HEK293 (cell line): Measurements from ENCODE around the gene PAFAH1B2.

Experiments used
- CTCF ChIA-PET: fragments of 350-600 bp; formaldehyde crosslinking; extraction: SDS; loops from one replicate; lab custom pipeline; 2021; ENCODE audit warnings: antibody characterized with exemption; lab: Yijun Ruan, JAX
- POLR2A ChIA-PET: fragments of 300-600 bp; formaldehyde crosslinking; extraction: SDS; loops from one replicate; lab custom pipeline; 2020; ENCODE audit warnings: antibody characterized with exemption, inconsistent platforms; lab: Yijun Ruan, JAX
- H3K27ac ChIP-seq: fragments of 200-500 bp; sonication (Bioruptor generic); 2 replicates; pipeline ENCODE4 v1.5.1; 2014; ENCODE audit warnings: low read depth, low read length, control low read depth, inconsistent platforms; ENCODE audit errors: extremely low read depth
- H3K36me3 ChIP-seq, 2 experiments: fragments of 200-500 bp in 1 of 2; sonication (Bioruptor generic) in 1 of 2; 1 replicate in 1 of 2; 2 replicates in 1 of 2; pipeline ENCODE4 v1.5.1; 2014 to 2017; ENCODE audit warnings: inconsistent platforms in 2 of 2, low read length in 2 of 2; ENCODE audit not compliant: control insufficient read depth in 2 of 2, insufficient read depth in 1 of 2
- H3K4me1 ChIP-seq: fragments of 200-500 bp; sonication (Bioruptor generic); 2 replicates; pipeline ENCODE4 v1.5.1; 2014; ENCODE audit warnings: mild to moderate bottlenecking, low read length, inconsistent platforms; ENCODE audit not compliant: control insufficient read depth, insufficient read depth
- H3K4me3 ChIP-seq: 2 replicates; pipeline ENCODE4 v1.5.1; 2011; ENCODE audit warnings: low read depth, mild to moderate bottlenecking, control low read depth, low read length, moderate library complexity
- H3K9me3 ChIP-seq: fragments of 200-500 bp; sonication (Bioruptor generic); 2 replicates; pipeline ENCODE4 v1.5.1; 2014; ENCODE audit warnings: low read depth, low read length, inconsistent platforms; ENCODE audit not compliant: control insufficient read depth, insufficient read depth
- FEZF1 ChIP-seq: fragments of 450-650 bp; formaldehyde crosslinking; IDR thresholded peaks from 2 replicates; pipeline ENCODE4 v1.5.1; 2016; ENCODE audit warnings: missing biosample characterization, missing genetic modification characterization
- GLIS1 ChIP-seq: fragments of 450-650 bp; formaldehyde crosslinking; IDR thresholded peaks from 2 replicates; pipeline ENCODE4 v1.5.1; 2016; ENCODE audit warnings: missing biosample characterization, missing genetic modification characterization
- KLF8 ChIP-seq: fragments of 450-650 bp; formaldehyde crosslinking; IDR thresholded peaks from 2 replicates; pipeline ENCODE4 v1.5.1; 2016; ENCODE audit warnings: missing biosample characterization, missing genetic modification characterization
- MZF1 ChIP-seq: fragments of 450-650 bp; formaldehyde crosslinking; IDR thresholded peaks from 2 replicates; pipeline ENCODE4 v1.5.1; 2017; ENCODE audit warnings: missing biosample characterization, missing genetic modification characterization, borderline replicate concordance
- PRDM1 ChIP-seq: fragments of 450-650 bp; formaldehyde crosslinking; IDR thresholded peaks from 2 replicates; pipeline ENCODE4; 2016; ENCODE audit warnings: missing biosample characterization, missing genetic modification characterization
- SALL2 ChIP-seq: fragments of 450-650 bp; formaldehyde crosslinking; IDR thresholded peaks from 2 replicates; pipeline ENCODE4 v1.5.0; 2017; ENCODE audit warnings: missing biosample characterization, mild to moderate bottlenecking, missing genetic modification characterization, borderline replicate concordance
- SCRT1 ChIP-seq: fragments of 450-650 bp; formaldehyde crosslinking; IDR thresholded peaks from 2 replicates; pipeline ENCODE4 v1.5.1; 2016; ENCODE audit warnings: missing biosample characterization, missing genetic modification characterization, borderline replicate concordance
- SP2 ChIP-seq: fragments of 450-650 bp; formaldehyde crosslinking; IDR thresholded peaks from 2 replicates; pipeline ENCODE4 v1.5.1; 2016; ENCODE audit warnings: missing biosample characterization, missing genetic modification characterization
- ZBTB1 ChIP-seq: fragments of 450-650 bp; formaldehyde crosslinking; IDR thresholded peaks from 2 replicates; pipeline ENCODE4 v1.5.1; 2016; ENCODE audit warnings: missing biosample characterization, missing genetic modification characterization
- ZFHX2 ChIP-seq: fragments of 450-650 bp; formaldehyde crosslinking; conservative IDR thresholded peaks from 2 replicates; pipeline ENCODE4 v1.5.1; 2016; ENCODE audit warnings: missing biosample characterization, missing genetic modification characterization
- ZNF140 ChIP-seq: fragments of 450-650 bp; formaldehyde crosslinking; IDR thresholded peaks from 2 replicates; pipeline ENCODE4 v1.5.1; 2016; ENCODE audit warnings: missing biosample characterization, missing genetic modification characterization
- ZNF146 ChIP-seq: fragments of 450-650 bp; formaldehyde crosslinking; IDR thresholded peaks from 2 replicates; pipeline ENCODE4 v1.5.1; 2016; ENCODE audit warnings: missing biosample characterization, missing genetic modification characterization
- ZNF184 ChIP-seq: fragments of 450-650 bp; IDR thresholded peaks from 2 replicates; pipeline ENCODE4 v1.5.1; 2018; ENCODE audit warnings: missing biosample characterization, mild to moderate bottlenecking, missing genetic modification characterization
- ZNF514 ChIP-seq: fragments of 450-650 bp; formaldehyde crosslinking; IDR thresholded peaks from 2 replicates; pipeline ENCODE4 v1.5.1; 2016; ENCODE audit warnings: missing biosample characterization, missing genetic modification characterization
- ZNF529 ChIP-seq: fragments of 450-650 bp; formaldehyde crosslinking; IDR thresholded peaks from 2 replicates; pipeline ENCODE4 v1.5.1; 2017; ENCODE audit warnings: missing genetic modification characterization, missing biosample characterization; ENCODE audit not compliant: insufficient replicate concordance
- ZNF621 ChIP-seq: fragments of 450-650 bp; formaldehyde crosslinking; IDR thresholded peaks from 2 replicates; pipeline ENCODE4 v1.5.1; 2017; ENCODE audit warnings: missing biosample characterization, missing genetic modification characterization
- ZNF626 ChIP-seq: fragments of 450-650 bp; sonication (Bioruptor Pico); formaldehyde crosslinking; IDR thresholded peaks from 2 replicates; pipeline ENCODE4 v1.5.1; 2018; ENCODE audit warnings: missing biosample characterization, missing genetic modification characterization, inconsistent platforms
- ZNF629 ChIP-seq: fragments of 450-650 bp; formaldehyde crosslinking; IDR thresholded peaks from 2 replicates; pipeline ENCODE4 v1.5.1; 2017; ENCODE audit warnings: missing biosample characterization, missing genetic modification characterization
- ZNF670 ChIP-seq: fragments of 450-650 bp; formaldehyde crosslinking; IDR thresholded peaks from 2 replicates; pipeline ENCODE4 v1.5.1; 2016; ENCODE audit warnings: missing biosample characterization, missing genetic modification characterization, low read depth
- ZNF777 ChIP-seq: fragments of 450-650 bp; formaldehyde crosslinking; IDR thresholded peaks from 2 replicates; pipeline ENCODE4 v1.5.1; 2017; ENCODE audit warnings: missing biosample characterization, missing genetic modification characterization, borderline replicate concordance
- ZNF791 ChIP-seq: fragments of 450-650 bp; formaldehyde crosslinking; IDR thresholded peaks from 2 replicates; pipeline ENCODE4 v1.5.1; 2016; ENCODE audit warnings: missing biosample characterization, missing genetic modification characterization
- TF ChIP-seq, protein P1 (sequence below): fragments of 450-650 bp; formaldehyde crosslinking; IDR thresholded peaks from 2 replicates; pipeline ENCODE4 v1.5.1; 2017; ENCODE audit warnings: missing biosample characterization, missing genetic modification characterization
- TF ChIP-seq, protein P2 (sequence below): fragments of 450-650 bp; formaldehyde crosslinking; IDR thresholded peaks from 2 replicates; pipeline ENCODE4 v1.5.1; 2016; ENCODE audit warnings: missing biosample characterization, missing genetic modification characterization
- TF ChIP-seq, protein P3 (sequence below): fragments of 450-650 bp; formaldehyde crosslinking; IDR thresholded peaks from 2 replicates; pipeline ENCODE4 v1.5.1; 2017; ENCODE audit warnings: missing biosample characterization, mild to moderate bottlenecking, missing genetic modification characterization, moderate library complexity
- TF ChIP-seq, protein P4 (sequence below): fragments of 450-650 bp; formaldehyde crosslinking; IDR thresholded peaks from 2 replicates; pipeline ENCODE4 v1.5.1; 2016; ENCODE audit warnings: missing biosample characterization, missing genetic modification characterization, borderline replicate concordance
- TF ChIP-seq, protein P5 (sequence below): fragments of 450-650 bp; formaldehyde crosslinking; IDR thresholded peaks from 2 replicates; pipeline ENCODE4 v1.5.1; 2017; ENCODE audit warnings: missing biosample characterization, missing genetic modification characterization

Gene PAFAH1B2

DNA sequence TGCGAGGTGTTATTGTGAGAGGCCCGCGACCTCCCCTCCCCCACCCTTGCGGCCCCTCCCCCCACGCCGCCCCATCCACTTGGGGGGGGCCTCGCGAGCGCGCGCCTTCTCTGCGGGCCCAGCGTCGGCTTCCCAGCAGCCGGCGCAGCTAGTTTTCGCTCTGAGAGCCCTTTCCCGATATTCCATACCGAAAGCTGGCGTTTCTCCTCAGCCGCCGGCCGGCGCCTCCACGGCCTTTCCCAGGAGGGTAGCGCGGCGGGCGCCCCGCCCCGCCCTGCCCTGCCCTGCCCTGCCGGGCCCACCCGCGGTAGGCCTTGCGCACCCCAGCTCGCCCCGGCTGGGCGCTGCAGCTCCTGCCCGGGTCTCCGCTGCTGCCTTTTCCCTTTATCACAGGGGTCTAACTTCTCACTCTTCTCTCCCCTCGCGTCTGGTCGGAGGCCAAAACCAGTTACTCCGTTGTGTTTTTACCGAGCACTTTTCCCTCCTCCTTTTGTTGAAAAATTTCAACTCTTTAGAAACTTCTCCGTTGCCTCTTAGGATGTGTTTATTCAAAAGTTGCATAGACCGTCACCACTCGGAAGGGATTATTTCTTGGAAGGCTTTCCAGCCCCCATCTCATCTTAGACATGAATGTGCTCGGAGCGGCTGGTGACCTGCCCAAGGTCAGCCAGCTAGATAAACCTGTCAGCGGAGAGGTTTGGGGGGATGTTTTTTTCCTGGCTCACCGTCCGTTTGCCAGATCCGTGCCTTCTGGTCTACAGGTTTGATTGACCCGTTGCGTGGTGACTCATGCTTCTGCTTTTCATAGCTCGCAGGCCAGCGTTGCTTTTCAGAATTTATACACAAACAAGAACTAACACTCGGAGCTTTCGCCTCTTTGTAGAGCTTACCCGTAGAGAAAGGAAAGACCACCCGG lies 648 bp downstream of the PAFAH1B2 start (continued):
- no peak for TF ChIP-seq ZNF670 (tag by site-specific recombination)
- TF ChIP-seq, protein P1, sequence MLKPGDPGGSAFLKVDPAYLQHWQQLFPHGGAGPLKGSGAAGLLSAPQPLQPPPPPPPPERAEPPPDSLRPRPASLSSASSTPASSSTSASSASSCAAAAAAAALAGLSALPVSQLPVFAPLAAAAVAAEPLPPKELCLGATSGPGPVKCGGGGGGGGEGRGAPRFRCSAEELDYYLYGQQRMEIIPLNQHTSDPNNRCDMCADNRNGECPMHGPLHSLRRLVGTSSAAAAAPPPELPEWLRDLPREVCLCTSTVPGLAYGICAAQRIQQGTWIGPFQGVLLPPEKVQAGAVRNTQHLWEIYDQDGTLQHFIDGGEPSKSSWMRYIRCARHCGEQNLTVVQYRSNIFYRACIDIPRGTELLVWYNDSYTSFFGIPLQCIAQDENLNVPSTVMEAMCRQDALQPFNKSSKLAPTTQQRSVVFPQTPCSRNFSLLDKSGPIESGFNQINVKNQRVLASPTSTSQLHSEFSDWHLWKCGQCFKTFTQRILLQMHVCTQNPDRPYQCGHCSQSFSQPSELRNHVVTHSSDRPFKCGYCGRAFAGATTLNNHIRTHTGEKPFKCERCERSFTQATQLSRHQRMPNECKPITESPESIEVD, result no peak
- TF ChIP-seq, protein P2, sequence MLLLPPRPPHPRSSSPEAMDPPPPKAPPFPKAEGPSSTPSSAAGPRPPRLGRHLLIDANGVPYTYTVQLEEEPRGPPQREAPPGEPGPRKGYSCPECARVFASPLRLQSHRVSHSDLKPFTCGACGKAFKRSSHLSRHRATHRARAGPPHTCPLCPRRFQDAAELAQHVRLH (tag by site-specific recombination), result no peak
- TF ChIP-seq, protein P3, sequence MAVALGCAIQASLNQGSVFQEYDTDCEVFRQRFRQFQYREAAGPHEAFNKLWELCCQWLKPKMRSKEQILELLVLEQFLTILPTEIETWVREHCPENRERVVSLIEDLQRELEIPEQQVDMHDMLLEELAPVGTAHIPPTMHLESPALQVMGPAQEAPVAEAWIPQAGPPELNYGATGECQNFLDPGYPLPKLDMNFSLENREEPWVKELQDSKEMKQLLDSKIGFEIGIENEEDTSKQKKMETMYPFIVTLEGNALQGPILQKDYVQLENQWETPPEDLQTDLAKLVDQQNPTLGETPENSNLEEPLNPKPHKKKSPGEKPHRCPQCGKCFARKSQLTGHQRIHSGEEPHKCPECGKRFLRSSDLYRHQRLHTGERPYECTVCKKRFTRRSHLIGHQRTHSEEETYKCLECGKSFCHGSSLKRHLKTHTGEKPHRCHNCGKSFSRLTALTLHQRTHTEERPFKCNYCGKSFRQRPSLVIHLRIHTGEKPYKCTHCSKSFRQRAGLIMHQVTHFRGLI (tag by site-specific recombination), result peak; percentile 83
- TF ChIP-seq, protein P4, sequence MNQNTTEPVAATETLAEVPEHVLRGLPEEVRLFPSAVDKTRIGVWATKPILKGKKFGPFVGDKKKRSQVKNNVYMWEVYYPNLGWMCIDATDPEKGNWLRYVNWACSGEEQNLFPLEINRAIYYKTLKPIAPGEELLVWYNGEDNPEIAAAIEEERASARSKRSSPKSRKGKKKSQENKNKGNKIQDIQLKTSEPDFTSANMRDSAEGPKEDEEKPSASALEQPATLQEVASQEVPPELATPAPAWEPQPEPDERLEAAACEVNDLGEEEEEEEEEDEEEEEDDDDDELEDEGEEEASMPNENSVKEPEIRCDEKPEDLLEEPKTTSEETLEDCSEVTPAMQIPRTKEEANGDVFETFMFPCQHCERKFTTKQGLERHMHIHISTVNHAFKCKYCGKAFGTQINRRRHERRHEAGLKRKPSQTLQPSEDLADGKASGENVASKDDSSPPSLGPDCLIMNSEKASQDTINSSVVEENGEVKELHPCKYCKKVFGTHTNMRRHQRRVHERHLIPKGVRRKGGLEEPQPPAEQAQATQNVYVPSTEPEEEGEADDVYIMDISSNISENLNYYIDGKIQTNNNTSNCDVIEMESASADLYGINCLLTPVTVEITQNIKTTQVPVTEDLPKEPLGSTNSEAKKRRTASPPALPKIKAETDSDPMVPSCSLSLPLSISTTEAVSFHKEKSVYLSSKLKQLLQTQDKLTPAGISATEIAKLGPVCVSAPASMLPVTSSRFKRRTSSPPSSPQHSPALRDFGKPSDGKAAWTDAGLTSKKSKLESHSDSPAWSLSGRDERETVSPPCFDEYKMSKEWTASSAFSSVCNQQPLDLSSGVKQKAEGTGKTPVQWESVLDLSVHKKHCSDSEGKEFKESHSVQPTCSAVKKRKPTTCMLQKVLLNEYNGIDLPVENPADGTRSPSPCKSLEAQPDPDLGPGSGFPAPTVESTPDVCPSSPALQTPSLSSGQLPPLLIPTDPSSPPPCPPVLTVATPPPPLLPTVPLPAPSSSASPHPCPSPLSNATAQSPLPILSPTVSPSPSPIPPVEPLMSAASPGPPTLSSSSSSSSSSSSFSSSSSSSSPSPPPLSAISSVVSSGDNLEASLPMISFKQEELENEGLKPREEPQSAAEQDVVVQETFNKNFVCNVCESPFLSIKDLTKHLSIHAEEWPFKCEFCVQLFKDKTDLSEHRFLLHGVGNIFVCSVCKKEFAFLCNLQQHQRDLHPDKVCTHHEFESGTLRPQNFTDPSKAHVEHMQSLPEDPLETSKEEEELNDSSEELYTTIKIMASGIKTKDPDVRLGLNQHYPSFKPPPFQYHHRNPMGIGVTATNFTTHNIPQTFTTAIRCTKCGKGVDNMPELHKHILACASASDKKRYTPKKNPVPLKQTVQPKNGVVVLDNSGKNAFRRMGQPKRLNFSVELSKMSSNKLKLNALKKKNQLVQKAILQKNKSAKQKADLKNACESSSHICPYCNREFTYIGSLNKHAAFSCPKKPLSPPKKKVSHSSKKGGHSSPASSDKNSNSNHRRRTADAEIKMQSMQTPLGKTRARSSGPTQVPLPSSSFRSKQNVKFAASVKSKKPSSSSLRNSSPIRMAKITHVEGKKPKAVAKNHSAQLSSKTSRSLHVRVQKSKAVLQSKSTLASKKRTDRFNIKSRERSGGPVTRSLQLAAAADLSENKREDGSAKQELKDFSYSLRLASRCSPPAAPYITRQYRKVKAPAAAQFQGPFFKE (tag by site-specific recombination), result no peak
- no peak; the same call in 1 of the 2 replicates for TF ChIP-seq KLF8
- TF ChIP-seq ZNF791 (tag by site-specific recombination), result no peak
- TF ChIP-seq ZNF514 (tag by site-specific recombination), result no peak
- TF ChIP-seq ZBTB1 (tag by site-specific recombination), result no peak
- TF ChIP-seq ZNF146 (tag by site-specific recombination), result no peak
- TF ChIP-seq ZNF777 (tag by site-specific recombination), result no peak
- no peak for TF ChIP-seq SALL2 (tag by site-specific recombination)
- TF ChIP-seq ZNF140, result no peak
- TF ChIP-seq, all 188 proteins: peak for 13

DNA sequence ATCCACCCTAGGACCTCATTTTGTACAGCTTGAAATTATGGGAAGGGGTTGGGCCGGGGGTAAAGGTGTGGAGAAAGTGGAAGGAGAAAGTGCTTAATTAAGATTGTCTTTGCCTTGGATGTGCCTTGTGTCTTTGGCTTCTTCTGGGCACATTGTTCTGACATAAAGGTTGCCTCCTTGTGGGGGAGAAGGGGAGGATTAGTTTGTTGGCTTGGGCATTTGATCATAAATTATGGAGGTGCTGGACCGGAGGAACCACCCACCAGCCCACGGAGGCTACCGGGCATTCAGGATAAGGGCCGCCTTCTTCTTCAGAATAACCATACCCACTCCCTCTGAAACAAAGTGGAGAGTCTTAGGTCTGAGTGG lies 1.3 kb downstream of the PAFAH1B2 start:
- ChIA-PET CTCF (interaction anchor here (0.7 to 1.9 kb wide), 11 partner anchors 25 to 454 kb away, joined by 3 to 12 read pairs (median 4); partner anchors contain the start of genes APOA5, PCSK7 and SIDT2), POLR2A (interaction anchor here (0.7 to 2.8 kb wide), 7 partner anchors 18 to 1791 kb away, joined by 3 to 28 read pairs (median 5); partner anchors contain the start of genes PCSK7, SIDT2 and SIK3)
- Histone ChIP-seq H3K9me3 (no peaks in the 10 kb centered on the region), H3K27ac (peak overlapping the region; percentile 82), H3K36me3 (peaks cover 0 to 42% of the 10 kb centered on the region in 2 experiments; a peak in 2 of 3 replicates), H3K4me3 (peak overlapping the region; percentile 94), H3K4me1 (no peaks in the 10 kb centered on the region)
- peak; percentile 62 for TF ChIP-seq GLIS1
- TF ChIP-seq MZF1 (tag by site-specific recombination), result no peak
- TF ChIP-seq ZNF529 (tag by site-specific recombination), result no peak
- peak; percentile 90 for TF ChIP-seq PRDM1 (tag by site-specific recombination)
- no peak for TF ChIP-seq SCRT1 (tag by site-specific recombination)
- TF ChIP-seq ZNF626 (tag by site-specific recombination), result no peak
- TF ChIP-seq ZNF621 (tag by site-specific recombination), result no peak
- TF ChIP-seq ZNF184 (tag by site-specific recombination), result no peak
- TF ChIP-seq SP2 (tag by site-specific recombination), result peak; percentile 67
- TF ChIP-seq FEZF1 (tag by site-specific recombination), result no peak
- peak; percentile 61 for TF ChIP-seq ZFHX2
- TF ChIP-seq ZNF629 (tag by site-specific recombination), result no peak
- TF ChIP-seq, protein P5, sequence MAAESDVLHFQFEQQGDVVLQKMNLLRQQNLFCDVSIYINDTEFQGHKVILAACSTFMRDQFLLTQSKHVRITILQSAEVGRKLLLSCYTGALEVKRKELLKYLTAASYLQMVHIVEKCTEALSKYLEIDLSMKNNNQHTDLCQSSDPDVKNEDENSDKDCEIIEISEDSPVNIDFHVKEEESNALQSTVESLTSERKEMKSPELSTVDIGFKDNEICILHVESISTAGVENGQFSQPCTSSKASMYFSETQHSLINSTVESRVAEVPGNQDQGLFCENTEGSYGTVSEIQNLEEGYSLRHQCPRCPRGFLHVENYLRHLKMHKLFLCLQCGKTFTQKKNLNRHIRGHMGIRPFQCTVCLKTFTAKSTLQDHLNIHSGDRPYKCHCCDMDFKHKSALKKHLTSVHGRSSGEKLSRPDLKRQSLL (tag by site-specific recombination), result no peak
